IPS-NIHi11 (cell line): ENCODE results near the gene PID1.

Experiments used
- DNase-seq: peaks from one replicate; pipeline ENCODE4 v3.0.0; 2012; ENCODE audit warnings: mixed read lengths, low spot score

PID1 gene

DNA sequence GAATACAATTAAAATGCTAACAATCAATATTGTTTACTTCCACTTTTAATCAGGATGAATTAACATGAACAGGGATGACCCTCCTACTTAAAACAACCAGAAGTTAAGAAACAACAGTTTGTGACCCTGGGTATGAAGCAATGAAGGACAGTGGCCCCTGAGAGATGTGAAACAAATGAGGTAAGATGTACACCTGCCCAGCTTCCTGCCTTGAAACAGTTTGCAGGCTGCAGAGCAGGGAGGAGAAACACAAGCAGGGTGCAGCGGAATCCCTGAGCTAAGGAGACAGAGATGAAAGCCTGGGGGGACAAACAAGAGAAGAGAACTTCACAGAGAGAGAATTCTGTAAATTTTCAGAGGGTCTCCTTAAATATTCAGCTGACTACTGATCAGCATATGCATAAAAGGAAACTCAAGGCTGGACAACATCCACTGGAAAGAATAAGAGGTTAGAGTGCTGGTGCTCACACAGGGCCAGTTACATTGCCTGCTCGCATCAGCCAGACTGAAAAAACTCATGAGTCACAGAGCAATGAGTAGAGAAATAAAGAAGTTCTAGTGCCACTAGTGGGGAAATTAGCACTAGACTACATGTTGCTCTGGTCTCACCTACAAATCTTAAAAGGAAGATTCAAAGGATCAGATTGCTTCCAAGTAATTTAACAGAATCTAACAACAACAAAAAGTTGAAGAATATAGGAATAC lies 106.4 kb downstream of the PID1 start:
- no peak for DNase-seq

GRCh38 chr2:229163893-229164292 lies 107.2 kb downstream of the PID1 start:
- DNase-seq = no peak

GRCh38 chr2:229162015-229162414 lies 109.1 kb downstream of the PID1 start:
- no peak for DNase-seq

DNA sequence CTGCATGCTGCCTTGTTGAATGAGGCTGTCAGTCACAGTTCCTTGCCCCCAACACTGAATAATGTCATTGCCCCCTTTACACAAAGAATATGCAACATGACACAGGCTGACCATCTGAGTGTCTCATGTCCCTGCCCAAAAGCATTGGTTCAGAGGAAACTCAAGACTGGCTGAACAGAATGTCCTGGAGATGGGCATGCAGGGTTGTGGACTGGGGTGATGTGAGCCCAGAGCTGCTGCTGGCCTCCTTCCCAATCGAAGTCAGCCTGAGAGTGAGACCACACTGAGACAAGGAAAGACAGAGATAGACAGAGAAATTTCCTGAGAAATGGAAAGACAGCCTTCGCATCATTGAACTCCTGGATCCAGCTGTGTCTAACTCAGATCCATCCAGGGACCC lies 110.1 kb downstream of the PID1 start:
- no peak for DNase-seq

- no peak for DNase-seq
These were observed 110.9 kb downstream of the PID1 start for GRCh38 chr2:229160180-229160579.

GRCh38 chr2:229159405-229159804 lies 111.7 kb downstream of the PID1 start:
- DNase-seq = no peak

DNA sequence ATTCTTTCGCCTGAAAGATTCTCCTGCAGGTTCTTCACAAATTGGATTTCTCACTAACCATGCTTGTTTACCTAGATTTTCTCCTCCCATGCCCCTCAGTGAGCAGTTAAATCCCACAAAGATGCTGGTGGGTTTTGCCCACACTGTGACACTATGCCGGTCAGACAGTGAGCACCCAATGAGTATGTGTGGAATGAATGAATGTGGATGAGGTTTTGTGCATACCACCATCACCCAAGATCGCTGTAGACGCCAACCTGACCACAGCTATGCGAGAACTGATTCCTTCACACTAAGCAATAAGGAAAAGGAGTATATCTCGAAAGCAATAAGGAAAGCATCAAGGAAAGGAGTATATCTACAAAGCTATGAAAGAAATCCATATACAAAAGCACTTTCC lies 116.7 kb downstream of the PID1 start:
- DNase-seq = no peak

GRCh38 chr2:229153951-229154350 lies 117.1 kb downstream of the PID1 start:
- no peak for DNase-seq

DNA sequence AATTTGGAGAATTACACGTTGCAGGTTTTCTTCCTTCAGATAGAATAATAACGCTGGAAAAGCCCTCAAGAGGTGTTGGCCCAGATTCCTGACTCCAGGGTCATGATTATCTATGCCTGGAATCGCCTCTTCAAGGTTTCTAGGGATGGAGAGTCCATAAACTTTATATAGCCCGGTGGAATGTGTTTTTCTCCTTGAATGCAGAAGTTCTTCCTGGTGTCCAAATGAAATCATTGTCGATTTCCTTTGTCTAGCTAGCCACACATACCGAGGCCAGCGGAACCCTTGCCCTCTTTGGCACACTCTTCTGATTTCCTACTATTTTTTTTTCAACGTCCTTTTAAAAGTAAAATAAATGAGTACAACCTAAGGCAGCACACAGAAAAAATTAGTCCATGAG lies 117.8 kb downstream of the PID1 start:
- no peak for DNase-seq

- no peak for DNase-seq
These were observed 118.4 kb downstream of the PID1 start for GRCh38 chr2:229152674-229153073.

- DNase-seq = no peak
These were observed 120.8 kb downstream of the PID1 start for GRCh38 chr2:229150317-229150716.

GRCh38 chr2:229141424-229142025 lies 129.6 kb downstream of the PID1 start:
- DNase-seq = no peak

DNA sequence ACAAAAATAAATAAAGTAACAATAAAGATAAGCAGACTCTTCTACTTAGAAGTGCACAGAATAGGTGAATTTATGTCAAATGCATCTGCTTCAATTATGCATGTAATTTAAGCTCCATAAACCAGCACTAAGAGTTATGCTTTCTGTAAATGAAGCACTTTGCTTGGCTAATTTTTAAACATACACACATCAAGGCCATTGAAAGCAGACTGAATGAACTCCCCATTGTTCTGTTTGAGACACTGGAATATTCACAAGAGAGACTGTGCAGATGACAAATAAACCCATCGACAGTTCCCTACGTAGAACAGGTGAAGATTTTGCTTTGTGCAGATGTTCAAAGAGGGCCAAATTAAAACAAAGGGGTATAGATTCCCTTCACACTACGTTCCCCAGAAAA lies 133.4 kb downstream of the PID1 start:
- no peak for DNase-seq

DNA sequence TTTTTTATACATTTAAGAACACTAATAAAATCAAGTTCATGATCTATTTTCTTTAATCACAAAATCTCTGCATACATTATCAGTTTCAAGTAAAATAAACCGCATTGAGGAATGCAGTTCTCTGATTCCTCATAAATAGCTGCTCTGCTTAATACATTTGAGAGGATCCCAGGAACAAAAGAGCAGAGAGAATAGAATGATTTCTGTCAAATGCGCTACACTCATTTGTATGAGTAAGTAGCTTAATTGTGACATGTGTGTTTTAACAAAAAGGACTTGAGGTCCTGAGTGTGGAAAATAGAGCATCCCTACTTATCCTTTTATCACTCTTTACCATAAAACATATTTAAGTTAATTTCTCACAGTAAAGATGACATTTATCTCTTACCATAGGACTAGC lies 134.0 kb downstream of the PID1 start:
- DNase-seq = no peak

DNA sequence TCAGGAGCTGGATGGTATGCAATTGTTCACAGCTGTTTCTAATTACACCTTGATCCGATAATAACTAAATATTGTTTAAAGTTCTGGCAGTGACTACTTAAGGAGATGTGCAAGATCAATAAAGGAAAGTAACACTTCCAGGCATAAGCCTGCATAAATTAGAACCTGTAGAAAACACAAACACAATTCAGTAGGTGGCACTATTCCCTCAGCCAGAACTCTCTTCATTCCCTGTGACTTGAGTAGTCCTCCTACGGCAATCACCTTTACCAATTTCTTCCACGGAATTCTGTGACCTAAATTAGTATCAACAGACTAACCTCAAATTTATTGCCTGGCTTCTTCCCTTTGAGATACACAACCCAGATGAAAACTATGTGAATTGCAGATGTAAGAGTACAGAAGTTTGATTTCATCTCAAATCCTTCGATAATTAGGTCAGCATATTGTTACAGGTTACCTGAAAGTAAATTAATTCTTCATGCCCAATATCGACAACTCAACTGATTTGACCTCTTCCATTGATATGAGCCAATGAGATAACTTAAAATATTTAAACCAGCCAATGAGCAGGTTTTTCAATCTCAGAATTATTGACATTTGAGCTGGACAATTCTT lies 137.8 kb downstream of the PID1 start:
- DNase-seq = peak; percentile 50

GRCh38 chr2:229132236-229132635 lies 138.9 kb downstream of the PID1 start:
- no peak for DNase-seq

- no peak for DNase-seq
These were observed 140.6 kb downstream of the PID1 start for GRCh38 chr2:229130522-229130921.

DNA sequence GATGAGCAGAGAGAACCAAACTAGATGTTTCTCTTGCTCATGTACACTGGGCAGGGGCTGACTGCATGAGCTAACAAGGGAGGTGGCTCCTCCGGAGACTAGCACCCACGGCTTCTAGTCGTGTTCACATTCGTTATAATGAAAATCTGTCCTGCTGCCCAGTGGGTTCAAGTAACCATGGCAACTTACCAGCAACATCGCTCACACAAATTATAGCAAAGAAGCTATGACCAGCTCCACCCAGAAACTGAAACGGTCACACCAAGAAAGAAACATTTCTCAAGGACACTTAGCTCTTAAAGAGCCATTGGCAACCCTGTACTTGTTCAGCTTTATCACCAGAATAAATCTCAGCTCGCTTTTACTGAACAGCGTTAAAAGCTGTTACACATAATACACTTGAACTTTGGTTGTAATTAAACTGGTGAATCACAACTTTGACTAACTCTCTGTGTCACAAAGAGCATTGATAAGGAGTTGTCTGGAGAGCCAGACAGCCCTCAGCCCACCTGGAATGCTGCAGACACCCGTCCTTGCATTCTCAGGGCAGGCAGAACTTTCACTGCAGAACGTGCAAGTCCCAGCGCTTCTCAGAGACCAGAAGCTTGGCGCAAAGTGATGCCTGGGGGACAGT lies 141.2 kb downstream of the PID1 start:
- DNase-seq = no peak

GRCh38 chr2:229127471-229127870 lies 143.6 kb downstream of the PID1 start:
- no peak for DNase-seq

DNA sequence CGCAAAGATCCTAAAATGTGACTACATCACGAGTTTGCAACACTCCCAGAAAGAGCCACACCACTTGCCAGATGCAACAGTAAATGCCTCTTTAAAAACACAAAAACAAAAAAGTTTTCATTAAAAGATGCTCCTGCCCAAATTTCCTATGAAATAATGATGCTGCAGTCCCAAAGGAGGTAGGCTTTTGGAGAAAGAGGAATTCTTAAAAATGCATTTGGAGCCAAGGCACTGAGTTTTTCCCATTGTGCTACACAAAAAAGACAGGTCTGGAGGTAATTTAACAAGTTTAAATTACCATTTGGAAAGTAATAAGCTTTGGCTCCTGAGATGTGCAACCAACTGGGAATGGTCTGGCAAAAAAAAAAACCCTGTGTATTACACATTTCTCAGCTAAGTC lies 145.0 kb downstream of the PID1 start:
- no peak for DNase-seq

DNA sequence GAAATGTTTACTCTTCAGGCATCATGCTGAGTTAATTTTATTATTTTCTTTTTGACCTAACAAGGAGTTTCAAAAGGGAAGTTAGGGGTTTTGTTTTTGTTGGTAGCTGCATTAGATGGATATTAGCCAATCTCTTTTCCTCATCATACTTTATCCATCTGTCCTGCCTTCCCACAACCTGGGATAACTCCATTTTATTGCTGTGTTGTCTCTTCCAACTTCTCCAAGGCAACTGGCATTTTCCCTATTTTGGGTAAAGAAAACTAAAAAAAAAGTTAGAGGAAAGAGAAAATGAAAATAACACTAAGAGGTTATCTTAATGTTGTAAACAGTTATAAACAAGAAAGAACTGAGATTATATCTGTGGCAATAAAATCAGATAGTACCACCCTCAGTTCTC lies 147.0 kb downstream of the PID1 start:
- no peak for DNase-seq

DNA sequence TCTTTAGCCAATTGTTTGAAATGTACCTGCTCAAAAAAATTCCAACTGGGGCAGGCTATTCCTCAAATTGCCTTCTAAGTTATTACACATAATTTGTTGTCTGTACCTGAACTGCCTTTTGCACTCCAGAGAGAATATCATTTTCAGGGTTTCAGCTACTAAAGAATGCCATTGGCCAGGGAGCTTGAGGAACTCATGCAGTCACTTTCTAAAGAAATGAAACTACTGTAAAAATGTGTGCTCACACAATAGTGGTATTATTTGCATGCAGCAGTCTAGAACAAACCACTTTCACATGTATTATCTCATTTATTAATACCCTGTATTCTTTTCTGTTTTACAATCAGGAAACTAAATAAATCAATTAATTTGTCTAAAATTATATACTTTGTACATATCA lies 152.2 kb downstream of the PID1 start:
- no peak for DNase-seq

DNA sequence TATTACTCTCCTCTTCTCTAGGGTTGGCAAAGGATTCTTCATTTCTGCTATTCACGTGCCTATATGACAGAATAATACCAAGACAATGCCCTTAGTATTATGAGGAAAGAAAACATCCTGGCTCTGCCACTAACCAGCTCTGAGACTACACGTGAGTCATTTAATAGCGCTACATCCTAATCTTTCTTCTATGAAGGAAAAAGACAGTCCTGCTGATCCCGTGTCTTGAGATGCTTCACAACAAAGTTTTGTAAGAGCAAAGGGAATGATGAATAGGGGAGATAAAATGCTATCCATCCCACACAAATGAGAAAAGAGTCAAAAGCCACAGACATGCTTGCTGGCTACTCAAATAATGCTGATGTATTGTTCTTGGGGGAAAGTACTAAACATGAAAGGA lies 152.8 kb downstream of the PID1 start:
- DNase-seq = no peak
